CD4-positive, alpha-beta T cell treated with Interleukin-12 subunit alpha and Interleukin-12 subunit beta, for 1 hour (primary cell): ENCODE results near the gene KLRF1.
"Not testable (repeated sequence)": the region's sequence is repeated elsewhere in the genome, so short reads cannot be mapped to it uniquely, and the experiment has no call there.

Experiments
- DNase-seq: peaks from one replicate; pipeline ENCODE4 v3.0.0-alpha.2; 2020

KLRF1 gene

GRCh38 chr12:9872162-9872561 lies 44.9 kb downstream of the KLRF1 start:
- no peak for DNase-seq

GRCh38 chr12:9872742-9873141 lies 45.5 kb downstream of the KLRF1 start:
- no peak for DNase-seq

- DNase-seq, result not testable (repeated sequence)
Observed at GRCh38 chr12:9876120-9876519, 48.8 kb downstream of the KLRF1 start.

- no peak for DNase-seq
Observed at GRCh38 chr12:9880532-9881078, 53.3 kb downstream of the KLRF1 start.

- DNase-seq, result no peak
Observed at GRCh38 chr12:9881246-9881645, 54.0 kb downstream of the KLRF1 start, which contains the start of gene KLRF2. KLRF2 (plus strand) TSS chr12:9881489; CDS start chr12:9881596, 107 bp downstream.

DNA sequence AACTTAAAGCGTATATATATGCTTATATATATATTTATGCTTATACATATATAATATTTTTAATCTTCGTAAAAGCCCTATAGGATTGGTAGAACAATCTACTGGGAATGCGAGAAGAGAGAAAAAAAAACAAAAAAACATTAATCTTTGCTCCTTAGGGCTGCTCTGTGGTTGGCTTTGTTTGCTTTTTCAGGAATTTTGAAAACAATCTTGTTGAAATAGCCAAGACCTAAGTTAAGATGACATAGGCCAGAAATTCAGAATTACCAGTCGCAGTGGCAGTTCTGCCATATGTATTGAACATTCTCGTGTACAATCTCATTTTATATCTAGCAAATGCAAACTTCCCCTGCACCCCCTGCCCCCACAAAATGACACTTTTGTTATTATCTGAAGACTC lies 54.7 kb downstream of the KLRF1 start:
- no peak for DNase-seq

DNA sequence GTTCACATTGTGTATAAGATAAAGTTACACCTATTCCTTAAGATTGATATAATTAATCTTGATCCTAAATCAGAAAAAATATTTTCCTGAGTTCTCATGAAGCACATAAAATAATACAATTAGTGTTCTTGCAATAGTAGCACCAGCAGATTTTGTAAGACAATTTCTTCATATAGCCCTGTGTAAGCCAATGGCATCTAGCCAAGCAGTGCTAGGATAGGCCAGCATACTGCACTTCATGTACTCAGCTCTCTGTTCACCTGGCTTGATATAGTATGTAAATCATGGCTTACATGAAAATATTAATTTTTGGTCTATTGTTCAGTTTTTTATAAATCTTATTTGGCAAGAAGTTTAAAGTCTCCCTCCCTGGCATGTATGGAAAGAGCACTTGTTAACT lies 55.9 kb downstream of the KLRF1 start:
- DNase-seq, result no peak

DNA sequence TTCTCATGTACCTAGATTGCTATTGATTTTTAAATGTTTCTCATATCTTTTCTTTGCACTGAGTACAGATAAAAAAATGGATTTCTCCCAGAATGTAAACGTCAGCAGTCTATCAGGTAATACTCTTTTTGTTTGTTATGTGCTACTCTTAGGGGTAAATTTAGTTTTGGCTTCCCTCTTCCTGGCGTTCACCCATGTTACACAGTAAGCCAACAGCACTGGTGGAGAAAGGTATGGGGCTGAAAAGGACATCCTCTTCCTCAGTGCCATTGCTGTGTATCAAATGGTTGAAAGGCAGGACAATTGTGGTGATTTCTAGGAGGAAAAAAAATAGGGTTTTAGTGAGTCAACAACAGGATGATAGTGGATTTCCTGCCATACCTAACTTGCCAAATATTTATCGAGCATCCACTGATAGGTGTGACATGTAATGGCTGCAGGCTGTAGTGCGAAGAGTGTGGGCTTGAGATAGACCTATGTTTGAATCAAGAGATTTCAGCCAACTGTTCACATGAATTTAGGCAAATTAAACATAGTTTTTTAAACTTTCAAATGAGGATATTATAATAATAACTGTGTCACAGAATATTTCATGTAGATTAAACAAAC lies 61.5 kb downstream of the KLRF1 start:
- no peak for DNase-seq
